SK-N-SH (cell line): ENCODE measurements around the gene CRTAP. TPM values are rescaled to one million over a fixed set of nuclear protein-coding genes. Genes with fewer than 3 reads are reported as not detected.

Experiments
- CTCF ChIA-PET: fragments of 300-600, 350-600 bp; formaldehyde crosslinking; extraction: SDS; loops from one replicate; lab custom pipeline; 2021; lab: Yijun Ruan, JAX
- POLR2A ChIA-PET: fragments of 350-600 bp; sonication (Branson Sonifier 250); formaldehyde crosslinking; extraction: SDS; loops from one replicate; lab custom pipeline; 2020; ENCODE audit warnings: antibody characterized with exemption, inconsistent platforms; lab: Yijun Ruan, JAX
- DNase-seq: peaks from one replicate; pipeline ENCODE4 v3.0.0; 2012
- H2AFZ ChIP-seq: fragments of 200-600 bp; sonication (generic); 2 replicates; pipeline ENCODE4 v1.8.1; 2016; ENCODE audit warnings: antibody characterized with exemption, mild to moderate bottlenecking, low read depth
- H3F3A ChIP-seq: fragments of 200-600 bp; sonication (generic); replicated peaks from 2 replicates; pipeline ENCODE3; 2016; ENCODE audit warnings: antibody characterized with exemption, mild to moderate bottlenecking; ENCODE audit not compliant: insufficient read depth
- H3K27ac ChIP-seq, 2 experiments: fragments of 200-500 bp in 1 of 2; fragments of 200-600 bp in 1 of 2; sonication (Bioruptor generic) in 1 of 2; sonication (generic), shearing (Covaris generic) in 1 of 2; 2 replicates each; pipeline versions ENCODE4 v1.5.1 to v1.6.1; 2014 to 2016; ENCODE audit warnings: low read depth in 2 of 2, inconsistent platforms in 1 of 2, low read length in 1 of 2, mild to moderate bottlenecking in 1 of 2, mixed read lengths in 1 of 2
- H3K27me3 ChIP-seq: fragments of 200-600 bp; sonication (generic), shearing (Covaris generic); 2 replicates; pipeline ENCODE4 v1.6.1; 2016; ENCODE audit warnings: mixed run types; ENCODE audit not compliant: insufficient read depth
- H3K36me3 ChIP-seq, 2 experiments: fragments of 200-500 bp in 1 of 2; fragments of 200-600 bp in 1 of 2; sonication (Bioruptor generic) in 1 of 2; sonication (generic) in 1 of 2; replicated peaks in 1 of 2; 2 replicates each; pipeline versions ENCODE3 to v1.5.1; 2014 to 2016; ENCODE audit warnings: low read length in 1 of 2, mild to moderate bottlenecking in 1 of 2; ENCODE audit not compliant: insufficient read depth in 2 of 2, control insufficient read depth in 1 of 2
- H3K4me1 ChIP-seq, 2 experiments: fragments of 200-500 bp in 1 of 2; fragments of 200-600 bp in 1 of 2; sonication (Bioruptor generic) in 1 of 2; sonication (generic), shearing (Covaris generic) in 1 of 2; 2 replicates each; pipeline versions ENCODE4 v1.5.1 to v1.6.1; 2014 to 2016; ENCODE audit warnings: low read depth in 1 of 2, low read length in 1 of 2, mixed run types in 1 of 2; ENCODE audit not compliant: insufficient read depth in 2 of 2, control insufficient read depth in 1 of 2
- H3K4me2 ChIP-seq: fragments of 200-600 bp; sonication (generic), shearing (Covaris generic); 2 replicates; pipeline ENCODE4 v1.6.1; 2017; ENCODE audit warnings: mixed run types
- H3K4me3 ChIP-seq, 2 experiments: fragments of 200-500 bp in 1 of 2; fragments of 200-600 bp in 1 of 2; sonication (Bioruptor generic) in 1 of 2; sonication (generic), shearing (Covaris generic) in 1 of 2; 2 replicates each; pipeline versions ENCODE4 v1.5.1 to v1.8.1; 2014 to 2016; ENCODE audit warnings: low read depth in 2 of 2, inconsistent platforms in 1 of 2, low read length in 1 of 2, mild to moderate bottlenecking in 1 of 2, mixed read lengths in 1 of 2, moderate library complexity in 1 of 2
- H3K79me2 ChIP-seq: fragments of 200-600 bp; sonication (generic); 2 replicates; pipeline ENCODE4 v1.8.1; 2017; ENCODE audit warnings: mild to moderate bottlenecking; ENCODE audit not compliant: insufficient read depth
- H3K9ac ChIP-seq: fragments of 200-600 bp; sonication (generic); 2 replicates; pipeline ENCODE4 v1.6.1; 2017; ENCODE audit warnings: mixed run types
- H3K9me2 ChIP-seq: fragments of 200-600 bp; sonication (generic); 2 replicates; pipeline ENCODE4 v1.6.1; 2017; ENCODE audit warnings: mixed run types
- H3K9me3 ChIP-seq: fragments of 200-600 bp; sonication (generic); 2 replicates; pipeline ENCODE4 v1.6.1; 2017; ENCODE audit warnings: mixed run types, mild to moderate bottlenecking, moderate library complexity
- H4K20me1 ChIP-seq: fragments of 200-600 bp; sonication (generic); 2 replicates; pipeline ENCODE4 v1.6.1; 2017; ENCODE audit warnings: mild to moderate bottlenecking, mixed run types; ENCODE audit not compliant: insufficient read depth
- EP300 ChIP-seq, 2 experiments: IDR thresholded peaks; 2 replicates each; pipeline versions ENCODE4 v1.4.0 to v1.6.1; 2012; ENCODE audit warnings: borderline replicate concordance in 1 of 2, low read depth in 1 of 2, low read length in 1 of 2
- EZH2phosphoT487 ChIP-seq: fragments of 200-600 bp; sonication (generic); IDR thresholded peaks from 2 replicates; pipeline ENCODE4 v1.6.1; 2017; ENCODE audit warnings: low read depth, mixed run types, mild to moderate bottlenecking, antibody characterized with exemption, moderate library complexity, borderline replicate concordance
- FOXJ3 ChIP-seq: sonication (generic); formaldehyde crosslinking; IDR thresholded peaks from 2 replicates; pipeline ENCODE4 v1.5.1; 2020; ENCODE audit warnings: mild to moderate bottlenecking, missing genetic modification reagents
- FOXM1 ChIP-seq: IDR thresholded peaks from 2 replicates; pipeline ENCODE4 v1.4.0; 2012; ENCODE audit warnings: low read depth, mild to moderate bottlenecking
- GABPA ChIP-seq: IDR thresholded peaks from 2 replicates; pipeline ENCODE4 v1.4.0; 2012; ENCODE audit warnings: low read depth, mild to moderate bottlenecking
- GATA2 ChIP-seq: sonication (generic); formaldehyde crosslinking; IDR thresholded peaks from 2 replicates; pipeline ENCODE4 v1.5.0; 2020; ENCODE audit warnings: mild to moderate bottlenecking, missing genetic modification reagents
- NFIC ChIP-seq: IDR thresholded peaks from 2 replicates; pipeline ENCODE4 v1.4.0; 2012; ENCODE audit warnings: borderline replicate concordance
- NRF1 ChIP-seq: IDR thresholded peaks from 2 replicates; pipeline ENCODE4 v1.6.1; 2012; ENCODE audit warnings: low read depth, mild to moderate bottlenecking, low read length
- RAD21 ChIP-seq: IDR thresholded peaks from 2 replicates; pipeline ENCODE4 v1.6.1; 2012; ENCODE audit warnings: mild to moderate bottlenecking, low read length
- RCOR1 ChIP-seq: fragments of 150-350 bp; IDR thresholded peaks from 2 replicates; pipeline ENCODE4 v1.6.1; 2017; ENCODE audit warnings: antibody characterized with exemption, low read length
- RFX5 ChIP-seq: IDR thresholded peaks from 2 replicates; pipeline ENCODE4 v1.6.1; 2012; ENCODE audit warnings: mild to moderate bottlenecking, improper control_type of control experiment, low read length
- SIN3A ChIP-seq: IDR thresholded peaks from 2 replicates; pipeline ENCODE4 v1.6.1; 2012; ENCODE audit warnings: low read depth, mild to moderate bottlenecking, low read length, moderate library complexity, borderline replicate concordance
- SMC3 ChIP-seq: IDR thresholded peaks from 2 replicates; pipeline ENCODE4 v1.6.1; 2012; ENCODE audit warnings: low read depth, low read length, improper control_type of control experiment
- TCF12 ChIP-seq: IDR thresholded peaks from 2 replicates; pipeline ENCODE4 v1.4.0; 2012
- TEAD4 ChIP-seq: IDR thresholded peaks from 2 replicates; pipeline ENCODE4 v1.4.0; 2012; ENCODE audit warnings: mild to moderate bottlenecking, borderline replicate concordance; ENCODE audit not compliant: insufficient read depth
- YY1 ChIP-seq: IDR thresholded peaks from 2 replicates; pipeline ENCODE4 v1.4.0; 2012; ENCODE audit warnings: low read depth, mild to moderate bottlenecking
- WGBS: methylation state at CpG from one replicate; pipeline ENCODE4 v1.1.6; 2017; ENCODE audit warnings: low lambda C conversion rate; 5-methylcytosine and 5-hydroxymethylcytosine counted together
- polyA plus RNA-seq, 3 experiments: library from polyadenylated mRNA; depleted of rRNA; stranded (reverse); fragments of >200 nt; gene quantifications; 2 replicates each; pipeline ENCODE4 v1.2.3, GENCODE V29; 2012
- TF ChIP-seq, protein P1 (sequence below): IDR thresholded peaks from 2 replicates; pipeline ENCODE4 v1.4.0; 2012; ENCODE audit warnings: low read depth, borderline replicate concordance
- TF ChIP-seq, protein P2 (sequence below): IDR thresholded peaks from 2 replicates; pipeline ENCODE4; 2012

CRTAP gene
- polyA plus RNA-seq, 1 of the 3 experiments (the other 2 are of a cell fraction) = 198 TPM

DNA sequence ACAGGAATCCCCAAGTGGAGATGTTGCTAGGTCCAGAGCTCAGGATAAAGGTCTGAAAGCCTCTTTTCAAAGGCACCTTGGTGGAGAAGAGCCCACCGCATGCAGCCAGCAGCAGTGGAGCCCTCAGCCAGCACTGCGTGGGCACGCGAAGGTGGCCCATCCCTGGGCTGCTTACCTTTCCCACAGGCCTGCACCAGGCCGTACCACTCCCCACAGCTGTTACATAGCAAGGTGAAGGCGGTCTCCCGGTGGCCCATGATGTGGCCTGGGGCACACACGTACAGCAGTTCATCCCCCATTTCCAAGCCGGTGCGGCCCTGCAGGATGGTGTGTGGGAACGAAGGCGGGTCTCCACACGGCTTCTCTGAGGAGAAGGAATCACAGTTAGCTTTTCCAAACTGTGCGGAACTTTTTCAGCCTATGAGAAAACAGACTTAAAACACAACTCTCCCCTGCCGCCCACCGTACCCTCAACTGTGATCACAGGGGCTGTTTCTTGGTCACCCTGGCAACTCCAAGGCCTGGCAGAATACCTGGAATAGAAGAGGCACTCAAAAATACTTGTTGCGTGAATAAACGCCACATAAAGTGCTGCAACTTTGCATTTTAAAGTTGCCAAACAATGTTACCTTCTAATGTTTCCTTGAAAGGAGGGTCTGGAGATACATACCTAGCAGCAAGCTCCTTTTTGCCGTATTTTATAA lies 61.0 kb downstream of the CRTAP start:
- Histone ChIP-seq H2AFZ (no peak overlapping the region), H3F3A (no peaks in the 10 kb centered on the region), H3K79me2 (no peaks in the 10 kb centered on the region), H3K36me3 (no peaks in the 10 kb centered on the region), H3K4me1 (no peaks in the 10 kb centered on the region), H3K9me2 (no peaks in the 10 kb centered on the region), H3K27ac (no peak overlapping the region), H3K4me3 (no peak overlapping the region), H3K27me3 (no peaks in the 10 kb centered on the region), H4K20me1 (no peaks in the 10 kb centered on the region), H3K9ac (no peak overlapping the region)
- DNase-seq = no peak
- WGBS = 94% methylated on average over 13 of the region's 19 CpGs
- ChIA-PET POLR2A (no interaction called here), CTCF (no interaction called here)
- TF ChIP-seq NRF1 (no peak), RAD21 (no peak), TEAD4 (no peak)
- TF ChIP-seq, all 33 proteins: peak for 0
- 0 out of 2 replicates have a peak, but pooled peaks cover 8% of the 10 kb centered on the region for H3K9me3 ChIP-seq
- no peak overlapping the region for H3K4me2 ChIP-seq

DNA sequence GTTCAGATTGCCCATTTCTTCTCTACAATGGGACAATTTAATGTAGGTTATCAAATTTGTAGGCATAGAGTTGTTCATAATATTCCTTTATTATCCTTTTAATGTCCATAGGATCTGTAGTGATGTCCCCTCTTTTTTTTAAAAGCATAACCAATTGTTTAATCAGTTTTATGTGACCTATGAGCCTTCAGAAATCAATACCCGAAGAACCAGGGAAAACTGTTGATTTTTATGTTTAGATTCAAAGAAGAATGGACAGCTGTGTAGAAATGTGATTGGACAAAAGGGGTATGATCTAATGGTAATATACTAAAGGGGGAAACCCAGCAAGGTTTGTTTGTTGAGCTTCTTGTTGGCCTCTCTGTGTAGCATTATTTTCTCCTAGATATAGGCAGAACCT lies 65.3 kb downstream of the CRTAP start:
- 2% methylated on average over 1 of the region's 1 CpG for WGBS
- TF ChIP-seq, protein P1, sequence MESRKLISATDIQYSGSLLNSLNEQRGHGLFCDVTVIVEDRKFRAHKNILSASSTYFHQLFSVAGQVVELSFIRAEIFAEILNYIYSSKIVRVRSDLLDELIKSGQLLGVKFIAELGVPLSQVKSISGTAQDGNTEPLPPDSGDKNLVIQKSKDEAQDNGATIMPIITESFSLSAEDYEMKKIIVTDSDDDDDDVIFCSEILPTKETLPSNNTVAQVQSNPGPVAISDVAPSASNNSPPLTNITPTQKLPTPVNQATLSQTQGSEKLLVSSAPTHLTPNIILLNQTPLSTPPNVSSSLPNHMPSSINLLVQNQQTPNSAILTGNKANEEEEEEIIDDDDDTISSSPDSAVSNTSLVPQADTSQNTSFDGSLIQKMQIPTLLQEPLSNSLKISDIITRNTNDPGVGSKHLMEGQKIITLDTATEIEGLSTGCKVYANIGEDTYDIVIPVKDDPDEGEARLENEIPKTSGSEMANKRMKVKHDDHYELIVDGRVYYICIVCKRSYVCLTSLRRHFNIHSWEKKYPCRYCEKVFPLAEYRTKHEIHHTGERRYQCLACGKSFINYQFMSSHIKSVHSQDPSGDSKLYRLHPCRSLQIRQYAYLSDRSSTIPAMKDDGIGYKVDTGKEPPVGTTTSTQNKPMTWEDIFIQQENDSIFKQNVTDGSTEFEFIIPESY = no peak
- no peak for TF ChIP-seq YY1
- TF ChIP-seq FOXJ3 = no peak
- TF ChIP-seq FOXM1 = no peak
- no peak for TF ChIP-seq GABPA
- TF ChIP-seq TCF12 = no peak
- no peak for TF ChIP-seq NFIC
- TF ChIP-seq RCOR1 = no peak

DNA sequence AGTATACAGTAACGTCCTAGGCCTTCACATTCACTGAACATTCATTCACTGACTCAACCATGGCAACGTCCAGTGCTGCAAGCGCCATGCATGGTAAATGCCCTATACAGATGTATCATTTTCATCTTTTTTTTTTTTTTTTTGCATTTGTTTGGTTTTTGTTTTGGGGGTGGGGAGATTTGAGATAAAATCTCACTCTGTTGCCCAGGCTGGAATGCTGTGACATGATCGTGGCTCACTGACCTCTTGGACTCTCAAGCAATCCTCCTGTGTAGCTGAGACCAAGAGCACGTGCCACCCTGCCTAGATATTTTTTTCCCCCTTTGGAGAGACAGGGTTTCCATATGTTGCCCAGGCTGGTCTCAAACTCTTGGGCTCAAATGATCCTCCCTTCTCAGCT lies 67.4 kb downstream of the CRTAP start:
- Histone ChIP-seq H3F3A (no peaks in the 10 kb centered on the region), H3K36me3 (no peaks in the 10 kb centered on the region), H3K4me3 (no peak overlapping the region), H3K27me3 (no peaks in the 10 kb centered on the region), H3K4me2 (no peak overlapping the region), H3K27ac (no peak overlapping the region), H2AFZ (no peak overlapping the region), H3K9ac (no peak overlapping the region), H3K9me3 (0 out of 2 replicates have a peak, but pooled peaks cover 8% of the 10 kb centered on the region), H3K9me2 (no peaks in the 10 kb centered on the region), H3K79me2 (no peaks in the 10 kb centered on the region), H3K4me1 (no peaks in the 10 kb centered on the region), H4K20me1 (no peaks in the 10 kb centered on the region)
- DNase-seq = no peak
- CTCF ChIA-PET = no interaction called here
- POLR2A ChIA-PET = no interaction called here
- 66% methylated on average over 5 of the region's 5 CpGs for WGBS
- TF ChIP-seq SMC3 = no peak
- TF ChIP-seq TEAD4 = no peak
- no peak for TF ChIP-seq RFX5
- TF ChIP-seq, protein P1 = no peak
- no peak for TF ChIP-seq FOXJ3
- TF ChIP-seq GATA2 (CRISPR knock-in tag) = no peak
- TF ChIP-seq SIN3A = no peak
- no peak for TF ChIP-seq EP300 (IDR thresholded peaks at IDR 0.05; ENCODE audit: borderline replicate concordance in 1 of 2, low read depth in 1 of 2, low read length in 1 of 2)
- TF ChIP-seq, protein P2, sequence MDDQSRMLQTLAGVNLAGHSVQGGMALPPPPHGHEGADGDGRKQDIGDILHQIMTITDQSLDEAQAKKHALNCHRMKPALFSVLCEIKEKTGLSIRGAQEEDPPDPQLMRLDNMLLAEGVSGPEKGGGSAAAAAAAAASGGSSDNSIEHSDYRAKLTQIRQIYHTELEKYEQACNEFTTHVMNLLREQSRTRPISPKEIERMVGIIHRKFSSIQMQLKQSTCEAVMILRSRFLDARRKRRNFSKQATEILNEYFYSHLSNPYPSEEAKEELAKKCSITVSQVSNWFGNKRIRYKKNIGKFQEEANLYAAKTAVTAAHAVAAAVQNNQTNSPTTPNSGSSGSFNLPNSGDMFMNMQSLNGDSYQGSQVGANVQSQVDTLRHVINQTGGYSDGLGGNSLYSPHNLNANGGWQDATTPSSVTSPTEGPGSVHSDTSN = no peak
- TF ChIP-seq EZH2phosphoT487 = no peak
- no peak for TF ChIP-seq YY1

More for the DNA sequence above, 65.3 kb downstream of the CRTAP start:
- Histone ChIP-seq H3K4me1 (no peaks in the 10 kb centered on the region), H4K20me1 (no peaks in the 10 kb centered on the region), H2AFZ (no peak overlapping the region), H3K9me3 (0 out of 2 replicates have a peak, but pooled peaks cover 8% of the 10 kb centered on the region), H3K4me2 (no peak overlapping the region), H3F3A (no peaks in the 10 kb centered on the region), H3K27me3 (no peaks in the 10 kb centered on the region), H3K36me3 (no peaks in the 10 kb centered on the region), H3K79me2 (no peaks in the 10 kb centered on the region), H3K4me3 (no peak overlapping the region), H3K9me2 (no peaks in the 10 kb centered on the region), H3K27ac (no peak overlapping the region), H3K9ac (no peak overlapping the region)
- no peak for DNase-seq
- ChIA-PET CTCF (no interaction called here), POLR2A (no interaction called here)
